Measurements from ENCODE around the gene IFITM1.
"Not testable (repeated sequence)": the region's sequence is repeated elsewhere in the genome, so short reads cannot be mapped to it uniquely, and the experiment has no call there.

GRCh38 chr11:308740-309665, 4.8 kb upstream of the IFITM1 start:
- not testable (repeated sequence) for TF ChIP-seq EZH2 (IDR thresholded peaks at IDR 0.05; ENCODE audit: borderline replicate concordance, low read length); CTCF (conservative IDR thresholded peaks at IDR 0.05 in 1 of 2, IDR thresholded peaks at IDR 0.05 in 1 of 2; ENCODE audit: extremely low read depth in 1 of 2, insufficient read depth in 1 of 2, low read depth in 1 of 2, low read length in 2 of 2)
